GM12878 (cell line): ENCODE data around the gene IKZF1. TPM values are rescaled to one million over a fixed set of nuclear protein-coding genes. Genes with fewer than 3 reads are reported as not detected.

Experiments used
- ATF2 ChIP-seq: IDR thresholded peaks from 2 replicates; pipeline ENCODE4 v1.6.1; 2012; ENCODE audit warnings: low read length, inconsistent platforms
- ATF3 ChIP-seq: IDR thresholded peaks from 2 replicates; pipeline ENCODE4 v1.6.1; 2011; ENCODE audit warnings: low read depth, mild to moderate bottlenecking, low read length, moderate library complexity, borderline replicate concordance; ENCODE audit errors: extremely low read depth
- BCL3 ChIP-seq: IDR thresholded peaks from 2 replicates; pipeline ENCODE4 v1.6.1; 2011; ENCODE audit warnings: borderline replicate concordance, low read depth, mild to moderate bottlenecking, moderate library complexity, low read length; ENCODE audit not compliant: insufficient read depth, poor library complexity, severe bottlenecking
- CTCF ChIP-seq, 3 experiments: IDR thresholded peaks in 2 of 3; conservative IDR thresholded peaks in 1 of 3; 2 replicates each; pipeline ENCODE4 v1.5.1; 2011; ENCODE audit warnings: low read depth in 3 of 3, low read length in 3 of 3, mild to moderate bottlenecking in 3 of 3, control low read depth in 2 of 3, moderate library complexity in 2 of 3, inconsistent platforms in 1 of 3, mixed read lengths in 1 of 3; ENCODE audit not compliant: control insufficient read depth in 2 of 3, insufficient read depth in 1 of 3; ENCODE audit errors: extremely low read depth in 1 of 3
- ELK1 ChIP-seq: IDR thresholded peaks from 2 replicates; pipeline ENCODE4 v1.6.1; 2012; ENCODE audit warnings: low read depth, low read length, improper control_type of control experiment
- FOS ChIP-seq: IDR thresholded peaks from 3 replicates; pipeline ENCODE4 v1.6.1; 2011; ENCODE audit warnings: borderline replicate concordance; ENCODE audit not compliant: insufficient read length; ENCODE audit errors: extremely low read depth
- HDAC6 ChIP-seq: fragments of 200-600 bp; sonication (generic); IDR thresholded peaks from one replicate; pipeline ENCODE4 v1.8.0; 2017; ENCODE audit warnings: antibody characterized with exemption; ENCODE audit not compliant: unreplicated experiment
- MYC ChIP-seq: IDR thresholded peaks from 2 replicates; pipeline ENCODE4 v1.6.1; 2011; ENCODE audit warnings: mild to moderate bottlenecking, low read length, moderate library complexity, inconsistent platforms; ENCODE audit not compliant: insufficient read depth, insufficient replicate concordance, insufficient read length, severe bottlenecking
- NFYA ChIP-seq: IDR thresholded peaks from 2 replicates; pipeline ENCODE4 v1.6.1; 2011; ENCODE audit warnings: low read depth, mild to moderate bottlenecking, low read length, improper control_type of control experiment, borderline replicate concordance
- NR2C1 ChIP-seq: fragments of 450-650 bp; IDR thresholded peaks from 2 replicates; pipeline ENCODE4 v1.6.1; 2017; ENCODE audit warnings: antibody characterized with exemption, mild to moderate bottlenecking, moderate library complexity
- POLR2AphosphoS5 ChIP-seq: IDR thresholded peaks from 2 replicates; pipeline ENCODE4 v1.6.1; 2011; ENCODE audit warnings: mild to moderate bottlenecking, low read length, inconsistent platforms
- SIN3A ChIP-seq: IDR thresholded peaks from 2 replicates; pipeline ENCODE4 v1.6.1; 2012; ENCODE audit warnings: low read depth, low read length, improper control_type of control experiment
- SREBF1 ChIP-seq: IDR thresholded peaks from 2 replicates; pipeline ENCODE4 v1.6.1; 2012; ENCODE audit warnings: mild to moderate bottlenecking, low read length
- SUZ12 ChIP-seq: fragments of 200-600 bp; sonication (generic); IDR thresholded peaks from one replicate; pipeline ENCODE4 v1.6.1; 2018; ENCODE audit warnings: antibody characterized with exemption, mild to moderate bottlenecking; ENCODE audit not compliant: unreplicated experiment
- TCF3 ChIP-seq: IDR thresholded peaks from 2 replicates; pipeline ENCODE4 v1.6.1; 2012; ENCODE audit warnings: low read depth, mild to moderate bottlenecking, low read length, borderline replicate concordance; ENCODE audit not compliant: insufficient read depth
- TCF7 ChIP-seq: IDR thresholded peaks from 2 replicates; pipeline ENCODE4 v1.6.1; 2014; ENCODE audit warnings: antibody characterized with exemption, borderline replicate concordance
- WRNIP1 ChIP-seq: IDR thresholded peaks from 2 replicates; pipeline ENCODE4 v1.6.1; 2011; ENCODE audit warnings: low read depth, low read length, improper control_type of control experiment, borderline replicate concordance
- ZBTB40 ChIP-seq: fragments of 450-650 bp; IDR thresholded peaks from 2 replicates; pipeline ENCODE4 v1.6.1; 2016; ENCODE audit warnings: mild to moderate bottlenecking, moderate library complexity, borderline replicate concordance
- ZNF274 ChIP-seq: IDR thresholded peaks from one replicate; pipeline ENCODE4 v1.8.0; 2011; ENCODE audit not compliant: insufficient read length, insufficient read depth
- polyA plus RNA-seq, 11 experiments: library from polyadenylated mRNA; depleted of rRNA in 4 of 11; unstranded in 6 of 11; stranded (reverse) in 5 of 11; fragments of >200 nt; fragmentation: Nextera tagmentation in 4 of 11; fragmentation: Illumina TruSeq in 1 of 11; extraction: Ambion mirVana in 4 of 11; extraction: Trizol in 1 of 11; gene quantifications; 1 replicate in 1 of 11; 2 replicates in 10 of 11; pipeline versions ENCODE4 v1.2.1 to v1.2.3, GENCODE V29; 2011 to 2016; ENCODE audit warnings: inconsistent platforms in 2 of 11, missing spikeins in 2 of 11, low read depth in 1 of 11
- total RNA-seq, 4 experiments: library from RNA; depleted of rRNA in 3 of 4; stranded (reverse); fragments of >200 nt in 3 of 4; fragmentation: Illumina TruSeq in 1 of 4; extraction: Trizol in 1 of 4; gene quantifications; 2 replicates each; pipeline versions ENCODE4 v1.2.1 to v1.2.3, GENCODE V29; 2013 to 2021

IKZF1 gene
- total and polyA plus RNA-seq, 10 of the 15 experiments (the other 5 are each of a cell fraction or from before 2014, with no cell fraction given), result 27.2 to 125 (median 71.6) TPM

- TF ChIP-seq ZNF274, result no peak
- no peak for TF ChIP-seq ELK1
- TF ChIP-seq HDAC6, result no peak
- no peak for TF ChIP-seq ATF3
- no peak for TF ChIP-seq SUZ12
- no peak for TF ChIP-seq TCF3
- no peak for TF ChIP-seq SREBF1
- TF ChIP-seq POLR2AphosphoS5, result no peak
- peak in 1 of 3 experiments; percentile 20; a peak in 1 of 6 replicates for TF ChIP-seq CTCF (IDR thresholded peaks at IDR 0.05 in 2 of 3, conservative IDR thresholded peaks at IDR 0.05 in 1 of 3; ENCODE audit: control insufficient read depth in 2 of 3, extremely low read depth in 1 of 3, insufficient read depth in 1 of 3, low read depth in 3 of 3, low read length in 3 of 3)
- no peak for TF ChIP-seq MYC
- no peak for TF ChIP-seq NFYA
- TF ChIP-seq WRNIP1, result no peak
- peak; percentile 83 for TF ChIP-seq TCF7
- no peak for TF ChIP-seq NR2C1
- no peak for TF ChIP-seq FOS
- no peak for TF ChIP-seq ZBTB40
- peak; percentile 80 for TF ChIP-seq ATF2
- no peak for TF ChIP-seq BCL3
- no peak for TF ChIP-seq SIN3A
Measured at GRCh38 chr7:50270531-50271018, 33.9 kb upstream of the IKZF1 start (continued).
